HL-60/S4 treated with retinoic acid at 250 ng/mL for 4 days and 3 days (cell line): ENCODE results near the gene PARD3.

ENCODE experiments used
- in situ Hi-C: fragments of 300-500 bp; cut with MboI; formaldehyde crosslinking; loops from 2 replicates; pipeline ENCODE4 v1.7.0; 2022; ENCODE audit warnings: low sequenced_read_pairs

PARD3 gene

DNA sequence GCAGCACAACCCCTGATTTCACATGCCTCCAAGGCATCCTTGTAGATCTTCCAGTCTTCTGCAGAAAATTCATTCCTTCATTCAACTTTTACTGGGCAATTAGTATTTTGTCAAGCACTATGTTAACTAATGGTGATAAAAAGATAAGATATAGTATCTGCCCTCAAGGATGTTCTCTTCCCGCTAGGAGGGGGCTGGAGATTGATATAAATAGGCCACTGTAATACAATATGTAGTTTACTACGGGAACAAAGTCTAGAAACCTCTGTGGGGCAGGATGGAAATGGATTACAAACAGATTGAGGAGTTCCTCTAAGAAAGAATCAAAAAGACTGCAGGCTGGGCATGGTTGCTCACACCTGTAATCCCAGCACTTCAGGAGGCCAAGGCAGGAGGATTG lies 10.3 kb upstream of the PARD3 start:
- in situ Hi-C loops, result no loop called here

- in situ Hi-C loops, result no loop called here
Measured at GRCh38 chr10:34824870-34825269, 9.8 kb upstream of the PARD3 start.

DNA sequence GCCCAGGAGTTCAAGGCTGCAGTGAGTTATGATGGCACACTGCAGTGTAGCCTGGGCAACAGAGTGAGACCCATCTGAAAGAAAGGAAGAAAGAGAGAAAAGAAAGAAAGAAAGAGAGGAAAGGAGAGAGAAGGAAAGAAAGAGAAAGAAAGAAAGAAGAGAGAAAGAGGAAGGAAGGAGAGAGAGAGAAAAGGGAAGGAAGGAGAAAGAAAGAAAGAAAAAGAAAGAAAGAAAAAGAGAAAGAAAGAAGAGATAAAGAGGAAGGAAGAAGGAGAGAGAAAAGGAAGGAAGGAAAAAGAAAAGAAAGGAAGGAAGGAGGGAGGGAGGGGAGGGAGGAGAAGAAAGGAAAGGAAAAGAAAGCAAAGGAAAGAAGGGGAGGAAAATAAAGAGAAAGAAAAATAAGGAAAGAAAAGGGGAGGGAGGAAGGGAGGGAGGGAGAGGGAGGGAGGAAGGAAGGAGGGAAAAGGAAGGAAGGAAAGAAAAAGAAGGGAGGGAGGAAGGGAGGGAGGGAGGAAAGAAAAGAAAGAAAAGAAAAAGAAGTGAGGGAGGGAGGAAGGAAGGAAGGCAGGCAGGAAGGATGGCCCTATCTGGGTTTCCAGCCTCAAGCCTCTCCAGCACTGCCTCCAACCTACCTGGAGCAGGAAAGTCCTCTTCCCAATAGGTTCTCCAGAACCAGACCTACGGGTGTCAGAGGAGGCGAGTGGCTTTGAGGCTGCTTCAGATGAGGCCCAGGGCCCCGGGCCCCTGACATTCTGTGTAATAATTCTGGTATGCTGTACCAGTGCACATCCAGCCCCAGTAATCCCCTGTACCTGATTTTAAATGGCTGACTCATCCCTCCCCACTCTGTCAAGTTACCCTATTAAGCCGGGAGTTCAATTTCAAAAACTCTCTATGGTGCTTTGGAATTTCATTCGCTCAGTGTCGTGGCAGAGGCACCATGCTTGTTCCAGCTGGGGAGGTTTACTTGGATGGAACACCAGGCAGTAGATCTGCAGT lies 6.8 kb upstream of the PARD3 start:
- in situ Hi-C loops, result no loop called here

- in situ Hi-C loops, result no loop called here
Measured at GRCh38 chr10:34817586-34817985, 2.5 kb upstream of the PARD3 start.

DNA sequence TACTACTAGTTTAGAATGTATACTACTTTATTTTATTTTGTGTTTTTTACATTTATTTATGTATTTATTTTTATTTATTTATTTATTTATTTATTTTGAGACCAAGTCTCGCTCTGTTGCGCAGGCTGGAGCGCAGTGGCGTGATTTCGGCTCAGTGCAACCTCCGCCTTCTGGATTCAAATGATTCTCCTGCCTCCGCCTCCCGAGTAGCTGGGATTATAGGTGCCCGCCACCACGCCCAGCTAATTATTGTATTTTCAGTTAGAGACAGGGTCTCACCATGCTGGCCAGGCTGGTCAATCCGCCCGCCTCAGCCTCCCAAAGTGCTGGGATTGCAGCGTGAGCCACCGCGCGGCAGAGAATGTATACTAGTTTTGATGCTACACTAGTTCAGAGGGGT lies 2.0 kb upstream of the PARD3 start:
- in situ Hi-C loops, result no loop called here

GRCh38 chr10:34816501-34817002 lies 1.5 kb upstream of the PARD3 start:
- in situ Hi-C loops, result no loop called here

GRCh38 chr10:34816085-34816496 lies 995 bp upstream of the PARD3 start:
- in situ Hi-C loops, result no loop called here

DNA sequence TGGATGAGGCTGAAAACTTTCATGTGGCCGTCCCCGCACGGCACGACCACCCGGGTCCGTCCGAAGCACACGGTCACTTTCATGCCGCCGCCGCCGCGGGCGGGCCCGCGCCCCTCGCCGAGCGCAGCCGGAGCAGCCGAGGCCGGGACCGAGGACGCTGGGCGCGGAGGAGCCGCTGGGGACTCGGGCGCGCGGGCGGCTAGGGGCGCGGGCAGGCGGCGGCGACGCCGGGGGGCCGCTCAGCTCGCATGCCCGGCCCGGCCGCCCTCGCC lies 247 bp downstream of the PARD3 start:
- in situ Hi-C loops, result no loop called here

GRCh38 chr10:34814223-34814912 lies 728 bp downstream of the PARD3 start:
- in situ Hi-C loops, result no loop called here

- in situ Hi-C loops, result no loop called here
Measured at GRCh38 chr10:34813626-34814222, 1.4 kb downstream of the PARD3 start.

DNA sequence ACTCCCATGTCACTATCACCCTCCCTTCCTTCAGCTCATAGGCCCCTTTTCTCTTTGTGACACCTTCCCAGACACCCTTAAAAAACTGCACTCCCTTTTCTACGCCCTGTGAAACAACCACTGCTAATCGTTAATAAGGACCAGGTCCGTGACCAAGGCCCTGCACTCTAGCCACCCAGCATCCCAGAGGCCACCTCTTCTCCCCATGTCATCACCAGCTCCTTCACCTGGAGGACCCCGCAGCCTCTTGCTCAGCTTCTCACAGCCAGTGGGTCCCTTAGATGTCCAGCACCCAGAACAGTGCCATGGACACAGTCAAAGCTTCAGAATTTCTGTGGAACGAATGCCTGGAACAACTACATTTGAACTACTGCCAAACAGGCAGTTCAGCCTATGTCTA lies 2.3 kb downstream of the PARD3 start:
- in situ Hi-C loops, result no loop called here

DNA sequence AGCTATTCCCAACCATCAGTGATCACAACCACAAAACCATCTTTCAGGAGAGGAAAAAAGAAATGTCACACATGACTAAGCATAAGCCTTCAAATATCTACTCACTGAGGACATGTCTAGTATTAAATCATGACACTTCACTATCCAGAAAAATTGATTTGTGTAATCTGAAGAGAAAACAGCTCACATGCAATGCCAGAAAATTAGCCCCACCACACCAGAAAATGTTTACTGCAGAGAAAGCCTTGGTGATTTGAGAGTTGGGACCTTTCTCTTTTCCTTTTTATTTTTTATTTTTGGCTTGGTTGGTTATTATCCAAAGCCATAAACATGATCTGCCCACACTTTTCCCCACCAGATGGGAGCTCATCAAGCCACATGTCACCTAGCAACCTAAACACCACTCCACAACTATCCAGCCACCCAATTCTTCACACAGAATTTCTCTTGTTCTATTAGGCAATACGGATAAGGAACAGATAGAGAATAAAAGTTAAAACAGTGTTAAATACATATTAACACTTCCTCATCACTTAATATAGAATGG lies 3.1 kb downstream of the PARD3 start:
- in situ Hi-C loops, result no loop called here

DNA sequence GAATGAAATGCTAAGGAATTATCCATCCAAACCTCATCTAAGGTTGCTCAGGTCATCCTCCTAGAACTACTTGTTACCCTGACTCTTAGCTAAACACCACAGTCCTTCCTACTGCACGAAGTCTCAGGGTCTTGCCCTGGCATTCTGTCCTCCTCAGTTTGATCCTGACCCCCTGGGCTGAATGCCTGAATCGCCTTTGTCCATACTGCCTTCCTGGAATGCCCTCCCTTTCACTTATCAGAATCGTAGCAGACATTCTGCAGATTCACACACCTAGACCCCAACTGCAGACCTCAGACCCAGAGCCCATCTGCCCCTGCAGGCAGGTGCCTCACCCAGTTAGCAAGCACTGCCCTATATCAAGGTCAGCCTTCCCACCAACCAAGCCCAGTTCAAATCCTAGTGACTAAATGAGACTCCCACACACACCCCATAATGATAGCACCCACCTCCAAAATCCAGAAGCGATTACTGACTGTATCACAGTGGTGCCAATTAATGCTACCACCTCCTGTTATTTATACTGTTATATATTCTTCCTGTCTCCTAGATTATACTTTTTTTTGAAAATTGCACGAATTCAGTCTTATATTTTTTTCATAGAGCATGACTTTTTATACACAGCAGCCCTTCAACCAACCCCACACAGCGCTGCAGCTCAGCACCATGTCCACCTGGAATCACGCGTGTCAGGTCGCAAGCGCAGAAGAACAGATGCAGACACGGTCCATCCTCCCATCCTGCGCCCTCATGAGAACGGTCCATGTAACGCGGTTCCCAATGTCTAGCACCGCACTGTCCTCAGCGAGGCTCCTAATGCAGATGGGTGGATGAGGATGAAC lies 3.7 kb downstream of the PARD3 start:
- in situ Hi-C loops, result no loop called here

DNA sequence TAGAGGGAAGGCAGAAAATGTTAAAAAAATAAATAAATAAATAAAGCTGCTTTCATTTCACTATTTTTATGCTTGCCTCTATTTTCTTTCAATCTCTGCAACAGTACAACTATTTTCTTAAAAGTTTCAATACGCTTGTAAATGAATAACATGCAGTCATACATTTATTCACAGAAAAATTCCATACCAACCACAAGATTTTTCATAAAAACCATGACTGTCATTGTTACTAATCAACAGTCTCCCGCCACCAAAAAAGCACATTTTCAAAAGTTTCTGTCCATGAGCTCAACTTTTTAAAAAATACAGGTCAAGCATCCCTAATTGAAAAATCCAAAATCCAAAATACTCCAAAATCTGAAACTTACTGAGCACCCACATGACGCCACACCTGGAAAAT lies 5.3 kb downstream of the PARD3 start:
- in situ Hi-C loops, result no loop called here

DNA sequence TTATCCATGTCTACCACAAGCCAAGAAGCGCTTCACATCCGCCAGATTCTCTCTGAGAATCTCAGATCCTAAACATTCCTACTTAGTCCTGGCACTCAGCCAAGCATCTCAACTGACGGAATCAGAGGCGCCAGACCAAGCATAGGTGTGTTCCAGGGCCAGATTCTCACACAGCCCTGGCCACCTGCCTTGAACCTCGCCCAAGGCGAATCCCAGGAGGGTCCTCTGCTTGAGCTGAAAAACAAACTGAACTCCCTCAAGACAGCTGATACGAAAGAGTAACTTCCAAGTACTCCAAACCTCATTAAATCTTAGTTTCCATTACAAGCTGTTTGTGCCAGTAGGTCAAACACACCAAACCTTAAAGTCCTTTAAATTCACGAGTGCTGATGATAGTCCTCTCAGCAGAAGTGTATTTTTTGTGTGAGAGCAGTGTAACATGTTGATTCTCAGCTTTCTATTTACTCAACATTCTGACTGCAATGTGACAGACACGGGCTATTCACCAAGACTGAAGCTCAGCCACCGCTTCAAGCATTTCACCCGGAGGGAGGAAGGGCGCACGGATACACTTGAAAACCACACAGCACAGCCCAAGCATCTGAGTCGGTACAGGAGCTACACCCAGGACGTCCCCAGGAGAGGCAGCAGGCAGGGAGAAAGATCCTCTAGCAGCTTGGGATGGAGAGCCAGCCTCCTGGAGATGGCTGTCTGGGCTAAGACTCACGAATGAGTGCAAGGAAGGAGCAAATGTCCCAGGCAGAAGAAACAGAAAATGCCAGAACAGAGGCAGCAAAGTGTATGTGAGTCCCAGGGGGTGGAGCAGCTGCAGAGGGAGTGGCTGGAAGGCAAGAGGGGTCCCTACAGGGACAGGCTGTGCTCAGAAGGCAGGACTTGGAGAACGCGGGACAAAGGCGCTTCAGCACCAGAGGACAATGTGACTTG lies 6.0 kb downstream of the PARD3 start:
- in situ Hi-C loops, result no loop called here

DNA sequence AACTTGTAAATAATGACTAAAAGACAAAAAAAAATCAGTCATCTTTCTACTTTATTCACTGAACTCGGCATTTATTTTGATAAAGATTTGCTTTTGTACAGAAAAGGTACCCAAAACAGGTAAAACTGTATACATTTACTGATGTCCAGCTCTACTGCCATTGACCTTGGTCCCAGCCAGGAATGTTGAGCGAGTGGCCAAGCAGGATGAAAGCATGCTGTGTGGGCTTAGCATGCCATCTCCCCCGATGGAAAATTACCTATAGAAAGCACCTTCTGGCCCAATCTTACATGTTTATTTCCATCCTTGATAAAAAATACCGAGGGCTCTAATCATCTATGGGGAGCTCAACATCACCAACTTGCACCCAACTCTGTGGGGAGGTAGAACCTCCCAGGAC lies 6.8 kb downstream of the PARD3 start:
- in situ Hi-C loops, result no loop called here

GRCh38 chr10:34804306-34804705 lies 10.8 kb downstream of the PARD3 start:
- in situ Hi-C loops, result no loop called here

DNA sequence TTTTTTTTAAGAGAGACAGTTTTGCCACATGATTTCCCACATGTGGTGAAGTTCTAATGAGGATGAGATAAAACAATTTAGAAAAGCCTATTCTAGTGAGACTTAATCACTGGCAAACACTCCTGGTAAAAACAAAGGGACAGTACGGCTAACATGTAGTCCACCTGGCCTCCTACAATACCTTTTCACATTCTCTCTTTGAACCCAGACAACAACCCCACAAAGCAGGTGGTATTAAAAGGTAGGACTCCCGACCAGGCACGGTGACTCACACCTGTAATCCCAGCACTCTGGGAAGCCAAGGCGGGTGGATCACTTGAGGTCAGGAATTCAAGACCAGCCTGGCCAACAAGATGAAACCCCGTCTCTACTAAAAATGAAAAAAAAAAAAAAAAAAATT lies 12.4 kb downstream of the PARD3 start:
- in situ Hi-C loops, result no loop called here

- in situ Hi-C loops, result no loop called here
Measured at GRCh38 chr10:34801097-34801733, 13.9 kb downstream of the PARD3 start.
